ENCODE data around the gene CCDC178. TPM values are rescaled to one million over a fixed set of nuclear protein-coding genes. Genes with fewer than 3 reads are reported as not detected.
"Not testable (repeated sequence)": the region's sequence is repeated elsewhere in the genome, so short reads cannot be mapped to it uniquely, and the experiment has no call there.

The CCDC178 gene
- total RNA-seq, 2 donors from 2014 or later: 1.6 TPM; not detected in 1

- no peaks in the 10 kb centered on the region for H3K4me1 ChIP-seq (ENCODE audit: control insufficient read depth in 1 of 2, low read depth in 2 of 2)
- no peaks in the 10 kb centered on the region for H3K9me3 ChIP-seq
- H3K27me3 ChIP-seq (replicated peaks; ENCODE audit: insufficient read depth): no peaks in the 10 kb centered on the region
- DNase-seq (ENCODE audit: low spot score) (no peak), ATAC-seq (ENCODE audit: insufficient number of reproducible peaks, low FRiP score, low read depth) (no peak)
- H3K4me3 ChIP-seq: no peak overlapping the region
- no peak overlapping the region for H3K27ac ChIP-seq
- H3K36me3 ChIP-seq: no peaks in the 10 kb centered on the region
- TF ChIP-seq, protein P1, sequence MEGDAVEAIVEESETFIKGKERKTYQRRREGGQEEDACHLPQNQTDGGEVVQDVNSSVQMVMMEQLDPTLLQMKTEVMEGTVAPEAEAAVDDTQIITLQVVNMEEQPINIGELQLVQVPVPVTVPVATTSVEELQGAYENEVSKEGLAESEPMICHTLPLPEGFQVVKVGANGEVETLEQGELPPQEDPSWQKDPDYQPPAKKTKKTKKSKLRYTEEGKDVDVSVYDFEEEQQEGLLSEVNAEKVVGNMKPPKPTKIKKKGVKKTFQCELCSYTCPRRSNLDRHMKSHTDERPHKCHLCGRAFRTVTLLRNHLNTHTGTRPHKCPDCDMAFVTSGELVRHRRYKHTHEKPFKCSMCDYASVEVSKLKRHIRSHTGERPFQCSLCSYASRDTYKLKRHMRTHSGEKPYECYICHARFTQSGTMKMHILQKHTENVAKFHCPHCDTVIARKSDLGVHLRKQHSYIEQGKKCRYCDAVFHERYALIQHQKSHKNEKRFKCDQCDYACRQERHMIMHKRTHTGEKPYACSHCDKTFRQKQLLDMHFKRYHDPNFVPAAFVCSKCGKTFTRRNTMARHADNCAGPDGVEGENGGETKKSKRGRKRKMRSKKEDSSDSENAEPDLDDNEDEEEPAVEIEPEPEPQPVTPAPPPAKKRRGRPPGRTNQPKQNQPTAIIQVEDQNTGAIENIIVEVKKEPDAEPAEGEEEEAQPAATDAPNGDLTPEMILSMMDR (IDR thresholded peaks at IDR 0.05): no peak
Measured at GRCh38 chr18:33184175-33184574, 256.3 kb downstream of the CCDC178 start.

DNA sequence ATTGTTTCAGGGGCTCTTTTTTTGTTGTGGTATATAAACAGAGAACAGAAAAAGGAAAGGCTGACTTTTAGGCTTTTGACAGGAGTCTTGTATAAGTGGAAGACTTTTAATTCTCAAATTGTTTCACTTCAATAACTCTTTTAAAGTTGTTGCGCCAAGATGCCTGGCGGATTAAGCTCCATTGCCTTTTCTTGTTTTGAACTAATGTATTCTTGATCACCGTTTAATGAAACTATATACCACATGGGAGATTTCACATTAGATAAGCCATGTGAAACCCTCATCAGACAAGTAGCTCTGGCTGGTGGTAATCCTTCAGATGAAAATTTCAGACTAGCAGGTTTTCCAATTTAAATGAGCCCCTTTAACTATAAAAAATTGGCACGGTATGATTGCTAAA, 257.4 kb downstream of the CCDC178 start:
- Histone ChIP-seq H3K4me3 (no peak overlapping the region), H3K4me1 (ENCODE audit: control insufficient read depth in 1 of 2, low read depth in 2 of 2) (no peaks in the 10 kb centered on the region), H3K9me3 (no peaks in the 10 kb centered on the region), H3K27ac (no peak overlapping the region), H3K36me3 (no peaks in the 10 kb centered on the region), H3K27me3 (replicated peaks; ENCODE audit: insufficient read depth) (no peaks in the 10 kb centered on the region)
- TF ChIP-seq, protein P1 (IDR thresholded peaks at IDR 0.05): no peak
- no peak for ATAC-seq (ENCODE audit: insufficient number of reproducible peaks, low FRiP score, low read depth)
- no peak for DNase-seq (ENCODE audit: low spot score)

DNA sequence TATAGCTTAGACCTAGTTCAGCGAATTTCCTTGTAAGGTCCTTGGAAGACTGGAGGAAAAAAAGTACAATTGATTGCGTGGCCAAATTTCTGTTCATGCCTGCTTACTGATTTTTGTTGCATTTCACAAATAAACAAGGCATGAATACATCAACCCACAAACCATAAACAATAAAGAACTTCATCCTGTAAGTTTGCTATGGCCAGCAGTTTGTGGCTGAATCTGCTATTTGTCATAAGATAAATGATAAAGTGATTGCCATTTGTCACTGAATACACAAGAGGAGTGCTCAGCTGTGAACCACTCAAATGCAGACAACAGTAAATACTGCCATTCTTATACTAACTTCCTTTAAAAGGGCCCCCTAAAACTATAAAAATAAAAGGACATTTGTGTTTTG, 259.5 kb downstream of the CCDC178 start:
- TF ChIP-seq, protein P1 (IDR thresholded peaks at IDR 0.05): no peak
- no peak for ATAC-seq (ENCODE audit: insufficient number of reproducible peaks, low FRiP score, low read depth)

GRCh38 chr18:33169218-33169617, 271.3 kb downstream of the CCDC178 start:
- TF ChIP-seq, protein P1 (IDR thresholded peaks at IDR 0.05): no peak
- Histone ChIP-seq H3K9me3 (no peaks in the 10 kb centered on the region), H3K36me3 (no peaks in the 10 kb centered on the region), H3K27ac (no peak overlapping the region), H3K27me3 (replicated peaks; ENCODE audit: insufficient read depth) (no peaks in the 10 kb centered on the region), H3K4me1 (ENCODE audit: control insufficient read depth in 1 of 2, low read depth in 2 of 2) (no peaks in the 10 kb centered on the region), H3K4me3 (no peak overlapping the region)
- no peak for DNase-seq (ENCODE audit: low spot score)
- no peak for ATAC-seq (ENCODE audit: insufficient number of reproducible peaks, low FRiP score, low read depth)

More for the DNA sequence above, 259.5 kb downstream of the CCDC178 start:
- Histone ChIP-seq H3K4me3 (no peak overlapping the region), H3K4me1 (ENCODE audit: control insufficient read depth in 1 of 2, low read depth in 2 of 2) (no peaks in the 10 kb centered on the region), H3K36me3 (no peaks in the 10 kb centered on the region), H3K9me3 (no peaks in the 10 kb centered on the region), H3K27ac (no peak overlapping the region), H3K27me3 (replicated peaks; ENCODE audit: insufficient read depth) (no peaks in the 10 kb centered on the region)
- DNase-seq (ENCODE audit: low spot score): no peak

- not testable (repeated sequence) for H3K27ac ChIP-seq; ATAC-seq (ENCODE audit: insufficient number of reproducible peaks, low FRiP score, low read depth); H3K4me3 ChIP-seq; H3K9me3 ChIP-seq; H3K27me3 ChIP-seq (replicated peaks; ENCODE audit: insufficient read depth); H3K36me3 ChIP-seq; H3K4me1 ChIP-seq (ENCODE audit: control insufficient read depth in 1 of 2, low read depth in 2 of 2); DNase-seq (ENCODE audit: low spot score)
Measured at GRCh38 chr18:33164121-33164520, 276.4 kb downstream of the CCDC178 start.

DNA sequence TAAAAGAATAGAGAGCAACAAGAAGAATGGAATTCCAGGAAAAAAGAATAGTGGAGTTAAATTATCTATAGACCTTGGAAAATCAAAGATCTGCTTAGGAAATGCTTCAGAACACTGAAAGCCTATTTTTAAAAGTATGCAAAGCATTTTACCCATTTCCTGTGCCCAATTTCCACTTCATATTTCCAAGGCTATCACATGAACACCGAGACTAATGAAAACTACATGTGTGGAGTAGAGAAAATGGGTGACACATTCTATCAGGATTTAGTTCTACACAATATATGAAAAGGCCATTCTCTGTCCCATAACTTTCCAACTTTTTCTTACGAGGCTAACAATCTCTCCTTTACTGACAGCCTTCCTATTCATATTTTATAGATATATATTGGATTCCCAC, 279.4 kb downstream of the CCDC178 start:
- TF ChIP-seq, protein P1 (IDR thresholded peaks at IDR 0.05): no peak
- ATAC-seq (ENCODE audit: insufficient number of reproducible peaks, low FRiP score, low read depth) (no peak), DNase-seq (ENCODE audit: low spot score) (no peak)
- Histone ChIP-seq H3K27me3 (replicated peaks; ENCODE audit: insufficient read depth) (no peaks in the 10 kb centered on the region), H3K4me1 (ENCODE audit: control insufficient read depth in 1 of 2, low read depth in 2 of 2) (no peaks in the 10 kb centered on the region), H3K9me3 (no peaks in the 10 kb centered on the region), H3K36me3 (no peaks in the 10 kb centered on the region), H3K27ac (no peak overlapping the region), H3K4me3 (no peak overlapping the region)
